ENCODE data around the gene ARHGAP8. TPM values are rescaled to one million over a fixed set of nuclear protein-coding genes. Genes with fewer than 3 reads are reported as not detected.

ARHGAP8 gene
- total and polyA plus RNA-seq, 10 of the 15 experiments (the other 5 are each of a cell fraction or from before 2014, with no cell fraction given), result 0.33 TPM; not detected in 9

DNA sequence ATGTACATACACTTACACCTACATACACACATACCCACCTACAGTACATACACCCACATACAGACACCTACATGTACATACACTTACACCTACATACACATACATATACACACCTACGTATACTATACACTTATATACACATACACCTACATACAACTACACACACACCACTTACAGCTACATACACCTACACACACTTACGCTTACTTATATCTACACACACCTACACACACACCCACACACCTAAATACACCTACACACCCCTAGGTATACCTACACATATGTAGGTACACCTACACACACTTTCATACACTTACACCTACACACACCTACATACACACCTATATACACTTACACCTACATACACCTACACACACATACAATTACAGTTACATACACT is 61.0 kb downstream of the ARHGAP8 start:
- FAIRE-seq (no peak), DNase-seq (ENCODE audit: low read depth, low spot score) (no peak), ATAC-seq (no peak)
- intact Hi-C loops (cut with micrococcal nuclease; ENCODE audit: unreplicated experiment) (no loop called here), in situ Hi-C loops (cut with MboI) (no loop called here)
- no peaks in the 10 kb centered on the region for H3K27me3 ChIP-seq (replicated peaks in 1 of 2; ENCODE audit: control insufficient read depth in 2 of 2, insufficient read depth in 2 of 2, low read length in 1 of 2)
- POLR2A ChIA-PET, result no interaction called here
- H3K9me3 ChIP-seq (replicated peaks; ENCODE audit: control insufficient read depth, insufficient read depth, low read length), result no peaks in the 10 kb centered on the region
- H3K36me3 ChIP-seq (ENCODE audit: control insufficient read depth in 2 of 2, insufficient read depth in 2 of 2, low read length in 1 of 2), result no peaks in the 10 kb centered on the region
- H3K4me2 ChIP-seq (ENCODE audit: control insufficient read depth, insufficient read depth), result no peak overlapping the region
- 45% methylated on average over 2 of the region's 2 CpGs for WGBS (ENCODE audit: insufficient coverage, insufficient replicate concordance, low lambda C conversion rate, missing lambda C conversion rate)
- H3K79me2 ChIP-seq (ENCODE audit: control insufficient read depth, insufficient read depth, low read length), result no peaks in the 10 kb centered on the region
- no TSS peak for BruUV-seq (replicated peaks)
- RAD21 ChIA-PET (ENCODE audit: unreplicated experiment), result no interaction called here
- H4K20me1 ChIP-seq (ENCODE audit: control insufficient read depth, insufficient read depth), result no peaks in the 10 kb centered on the region; the same call in 1 of the 2 replicates
- no peak overlapping the region for H3K9ac ChIP-seq (ENCODE audit: control insufficient read depth, insufficient read depth, low read length)
- no peak overlapping the region for H2AFZ ChIP-seq (ENCODE audit: control insufficient read depth, low read depth, low read length)
- CTCF ChIA-PET, result no interaction called here
- H3K4me1 ChIP-seq (ENCODE audit: control insufficient read depth, insufficient read depth, low read length), result no peaks in the 10 kb centered on the region
- H3K27ac ChIP-seq (ENCODE audit: control insufficient read depth, insufficient read depth), result no peak overlapping the region
- SMC1A ChIA-PET (ENCODE audit: uncharacterized antibody, unreplicated experiment), result no interaction called here
- H3K4me3 ChIP-seq, result no peak overlapping the region
- TF ChIP-seq ZBED1 (IDR thresholded peaks at IDR 0.05; ENCODE audit: borderline replicate concordance) (no peak), NR2F1 (conservative IDR thresholded peaks at IDR 0.05) (no peak), STAT3 (IDR thresholded peaks at IDR 0.05; ENCODE audit: low read depth, low read length) (no peak), ZNF274 (IDR thresholded peaks at IDR 0.05; ENCODE audit: insufficient read depth, insufficient read length) (no peak), CBFB (IDR thresholded peaks at IDR 0.05; ENCODE audit: low read depth) (no peak), MYB (IDR thresholded peaks at IDR 0.05; ENCODE audit: borderline replicate concordance, low read depth, low read length) (no peak), NRF1 (conservative IDR thresholded peaks at IDR 0.05; ENCODE audit: low read depth, low read length) (no peak), TCF7 (IDR thresholded peaks at IDR 0.05; ENCODE audit: borderline replicate concordance) (no peak), NBN (IDR thresholded peaks at IDR 0.05) (no peak), RAD21 (IDR thresholded peaks at IDR 0.05; ENCODE audit: insufficient read depth, low read depth, low read length) (no peak), ZNF217 (IDR thresholded peaks at IDR 0.05) (no peak)
- TF ChIP-seq, protein P1, sequence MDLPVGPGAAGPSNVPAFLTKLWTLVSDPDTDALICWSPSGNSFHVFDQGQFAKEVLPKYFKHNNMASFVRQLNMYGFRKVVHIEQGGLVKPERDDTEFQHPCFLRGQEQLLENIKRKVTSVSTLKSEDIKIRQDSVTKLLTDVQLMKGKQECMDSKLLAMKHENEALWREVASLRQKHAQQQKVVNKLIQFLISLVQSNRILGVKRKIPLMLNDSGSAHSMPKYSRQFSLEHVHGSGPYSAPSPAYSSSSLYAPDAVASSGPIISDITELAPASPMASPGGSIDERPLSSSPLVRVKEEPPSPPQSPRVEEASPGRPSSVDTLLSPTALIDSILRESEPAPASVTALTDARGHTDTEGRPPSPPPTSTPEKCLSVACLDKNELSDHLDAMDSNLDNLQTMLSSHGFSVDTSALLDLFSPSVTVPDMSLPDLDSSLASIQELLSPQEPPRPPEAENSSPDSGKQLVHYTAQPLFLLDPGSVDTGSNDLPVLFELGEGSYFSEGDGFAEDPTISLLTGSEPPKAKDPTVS (IDR thresholded peaks at IDR 0.05; ENCODE audit: low read depth, low read length), result no peak
- TF ChIP-seq, protein P2, sequence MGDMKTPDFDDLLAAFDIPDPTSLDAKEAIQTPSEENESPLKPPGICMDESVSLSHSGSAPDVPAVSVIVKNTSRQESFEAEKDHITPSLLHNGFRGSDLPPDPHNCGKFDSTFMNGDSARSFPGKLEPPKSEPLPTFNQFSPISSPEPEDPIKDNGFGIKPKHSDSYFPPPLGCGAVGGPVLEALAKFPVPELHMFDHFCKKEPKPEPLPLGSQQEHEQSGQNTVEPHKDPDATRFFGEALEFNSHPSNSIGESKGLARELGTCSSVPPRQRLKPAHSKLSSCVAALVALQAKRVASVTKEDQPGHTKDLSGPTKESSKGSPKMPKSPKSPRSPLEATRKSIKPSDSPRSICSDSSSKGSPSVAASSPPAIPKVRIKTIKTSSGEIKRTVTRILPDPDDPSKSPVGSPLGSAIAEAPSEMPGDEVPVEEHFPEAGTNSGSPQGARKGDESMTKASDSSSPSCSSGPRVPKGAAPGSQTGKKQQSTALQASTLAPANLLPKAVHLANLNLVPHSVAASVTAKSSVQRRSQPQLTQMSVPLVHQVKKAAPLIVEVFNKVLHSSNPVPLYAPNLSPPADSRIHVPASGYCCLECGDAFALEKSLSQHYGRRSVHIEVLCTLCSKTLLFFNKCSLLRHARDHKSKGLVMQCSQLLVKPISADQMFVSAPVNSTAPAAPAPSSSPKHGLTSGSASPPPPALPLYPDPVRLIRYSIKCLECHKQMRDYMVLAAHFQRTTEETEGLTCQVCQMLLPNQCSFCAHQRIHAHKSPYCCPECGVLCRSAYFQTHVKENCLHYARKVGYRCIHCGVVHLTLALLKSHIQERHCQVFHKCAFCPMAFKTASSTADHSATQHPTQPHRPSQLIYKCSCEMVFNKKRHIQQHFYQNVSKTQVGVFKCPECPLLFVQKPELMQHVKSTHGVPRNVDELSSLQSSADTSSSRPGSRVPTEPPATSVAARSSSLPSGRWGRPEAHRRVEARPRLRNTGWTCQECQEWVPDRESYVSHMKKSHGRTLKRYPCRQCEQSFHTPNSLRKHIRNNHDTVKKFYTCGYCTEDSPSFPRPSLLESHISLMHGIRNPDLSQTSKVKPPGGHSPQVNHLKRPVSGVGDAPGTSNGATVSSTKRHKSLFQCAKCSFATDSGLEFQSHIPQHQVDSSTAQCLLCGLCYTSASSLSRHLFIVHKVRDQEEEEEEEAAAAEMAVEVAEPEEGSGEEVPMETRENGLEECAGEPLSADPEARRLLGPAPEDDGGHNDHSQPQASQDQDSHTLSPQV (IDR thresholded peaks at IDR 0.05), result no peak
- TF ChIP-seq, protein P3, sequence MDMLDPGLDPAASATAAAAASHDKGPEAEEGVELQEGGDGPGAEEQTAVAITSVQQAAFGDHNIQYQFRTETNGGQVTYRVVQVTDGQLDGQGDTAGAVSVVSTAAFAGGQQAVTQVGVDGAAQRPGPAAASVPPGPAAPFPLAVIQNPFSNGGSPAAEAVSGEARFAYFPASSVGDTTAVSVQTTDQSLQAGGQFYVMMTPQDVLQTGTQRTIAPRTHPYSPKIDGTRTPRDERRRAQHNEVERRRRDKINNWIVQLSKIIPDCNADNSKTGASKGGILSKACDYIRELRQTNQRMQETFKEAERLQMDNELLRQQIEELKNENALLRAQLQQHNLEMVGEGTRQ (IDR thresholded peaks at IDR 0.05; ENCODE audit: borderline replicate concordance, low read depth, low read length), result no peak
- TF ChIP-seq, protein P4, sequence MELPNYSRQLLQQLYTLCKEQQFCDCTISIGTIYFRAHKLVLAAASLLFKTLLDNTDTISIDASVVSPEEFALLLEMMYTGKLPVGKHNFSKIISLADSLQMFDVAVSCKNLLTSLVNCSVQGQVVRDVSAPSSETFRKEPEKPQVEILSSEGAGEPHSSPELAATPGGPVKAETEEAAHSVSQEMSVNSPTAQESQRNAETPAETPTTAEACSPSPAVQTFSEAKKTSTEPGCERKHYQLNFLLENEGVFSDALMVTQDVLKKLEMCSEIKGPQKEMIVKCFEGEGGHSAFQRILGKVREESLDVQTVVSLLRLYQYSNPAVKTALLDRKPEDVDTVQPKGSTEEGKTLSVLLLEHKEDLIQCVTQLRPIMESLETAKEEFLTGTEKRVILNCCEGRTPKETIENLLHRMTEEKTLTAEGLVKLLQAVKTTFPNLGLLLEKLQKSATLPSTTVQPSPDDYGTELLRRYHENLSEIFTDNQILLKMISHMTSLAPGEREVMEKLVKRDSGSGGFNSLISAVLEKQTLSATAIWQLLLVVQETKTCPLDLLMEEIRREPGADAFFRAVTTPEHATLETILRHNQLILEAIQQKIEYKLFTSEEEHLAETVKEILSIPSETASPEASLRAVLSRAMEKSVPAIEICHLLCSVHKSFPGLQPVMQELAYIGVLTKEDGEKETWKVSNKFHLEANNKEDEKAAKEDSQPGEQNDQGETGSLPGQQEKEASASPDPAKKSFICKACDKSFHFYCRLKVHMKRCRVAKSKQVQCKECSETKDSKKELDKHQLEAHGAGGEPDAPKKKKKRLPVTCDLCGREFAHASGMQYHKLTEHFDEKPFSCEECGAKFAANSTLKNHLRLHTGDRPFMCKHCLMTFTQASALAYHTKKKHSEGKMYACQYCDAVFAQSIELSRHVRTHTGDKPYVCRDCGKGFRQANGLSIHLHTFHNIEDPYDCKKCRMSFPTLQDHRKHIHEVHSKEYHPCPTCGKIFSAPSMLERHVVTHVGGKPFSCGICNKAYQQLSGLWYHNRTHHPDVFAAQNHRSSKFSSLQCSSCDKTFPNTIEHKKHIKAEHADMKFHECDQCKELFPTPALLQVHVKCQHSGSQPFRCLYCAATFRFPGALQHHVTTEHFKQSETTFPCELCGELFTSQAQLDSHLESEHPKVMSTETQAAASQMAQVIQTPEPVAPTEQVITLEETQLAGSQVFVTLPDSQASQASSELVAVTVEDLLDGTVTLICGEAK (IDR thresholded peaks at IDR 0.05; ENCODE audit: borderline replicate concordance), result no peak

All from GM12878 (cell line).